Ascending aorta (tissue), 2 donors: ENCODE results near the gene MARCHF5. TPM values are rescaled to one million over a fixed set of nuclear protein-coding genes. Genes with fewer than 3 reads are reported as not detected.

Experiments used
- DNase-seq, 2 donors: peaks; one replicate each; pipeline ENCODE4 v3.0.0-alpha.2; 2019; ENCODE audit warnings: low spot score in 2 of 2
- H3K27ac ChIP-seq, 2 donors: fragments of 200-600 bp; sonication (generic); one replicate each; pipeline ENCODE4 v1.5.1; 2016 to 2017; ENCODE audit warnings: mild to moderate bottlenecking in 1 of 2
- H3K27me3 ChIP-seq: fragments of 200-600 bp; sonication (generic); one replicate; pipeline ENCODE4 v1.5.1; 2017
- H3K36me3 ChIP-seq, 2 donors: fragments of 200-600 bp; sonication (generic); one replicate each; pipeline ENCODE4 v1.5.1; 2016
- H3K4me1 ChIP-seq, 2 donors: fragments of 200-600 bp; sonication (generic); one replicate each; pipeline ENCODE4 v1.5.1; 2016 to 2017; ENCODE audit warnings: mild to moderate bottlenecking in 1 of 2
- H3K4me3 ChIP-seq, 2 donors: fragments of 200-600 bp; sonication (generic); one replicate each; pipeline ENCODE4 v1.5.1; 2016 to 2017; ENCODE audit warnings: mild to moderate bottlenecking in 1 of 2
- H3K9me3 ChIP-seq, 2 donors: fragments of 200-600 bp; sonication (generic); one replicate each; pipeline ENCODE4 v1.5.1; 2016
- intact Hi-C: fragments of 100-400 bp; cut with DNase I; formaldehyde crosslinking; loops from one replicate; pipeline ENCODE4 v1.15.1; 2023
- total RNA-seq: library from RNA; depleted of rRNA; stranded (reverse); fragments of >200 nt; gene quantifications from one replicate; pipeline ENCODE4 v1.1.0, GENCODE V29; 2016
- TF ChIP-seq, protein P1 (sequence below), 3 experiments: fragments of 200-600 bp in 2 of 3; fragments of 450-650 bp in 1 of 3; sonication (generic) in 2 of 3; IDR thresholded peaks; one replicate each; pipeline ENCODE4 v1.5.1; 2016 to 2019; ENCODE audit warnings: antibody characterized with exemption in 3 of 3, mild to moderate bottlenecking in 1 of 3, moderate library complexity in 1 of 3

MARCHF5 gene
- total RNA-seq, 1 donor from 2014 or later: 5.5 TPM

DNA sequence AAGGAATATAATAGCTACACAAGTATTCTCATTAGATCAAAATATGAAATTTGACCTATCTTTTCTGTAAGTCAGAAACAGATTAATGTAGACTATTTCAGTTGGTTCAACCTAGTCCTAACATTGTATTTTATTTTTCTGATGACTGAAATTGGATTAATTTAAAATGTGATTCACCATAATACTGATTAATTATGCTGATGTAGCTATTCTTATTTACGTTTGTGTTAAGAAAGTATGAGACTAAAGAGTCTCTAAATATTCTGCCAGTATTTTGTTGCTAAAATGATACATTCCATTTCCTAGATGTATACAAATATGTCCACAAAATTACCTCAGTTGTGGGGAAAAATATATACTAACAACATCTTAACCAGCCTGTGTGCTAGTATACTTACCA is 18.3 kb downstream of the MARCHF5 start:
- Histone ChIP-seq H3K36me3 (peaks cover 4 to 16% of the 10 kb centered on the region in 2 donors), H3K9me3 (no peaks in the 10 kb centered on the region), H3K4me3 (no peak overlapping the region), H3K27ac (no peak overlapping the region), H3K4me1 (no peaks in the 10 kb centered on the region), H3K27me3 (no peaks in the 10 kb centered on the region)
- no peak for DNase-seq
- TF ChIP-seq, protein P1, sequence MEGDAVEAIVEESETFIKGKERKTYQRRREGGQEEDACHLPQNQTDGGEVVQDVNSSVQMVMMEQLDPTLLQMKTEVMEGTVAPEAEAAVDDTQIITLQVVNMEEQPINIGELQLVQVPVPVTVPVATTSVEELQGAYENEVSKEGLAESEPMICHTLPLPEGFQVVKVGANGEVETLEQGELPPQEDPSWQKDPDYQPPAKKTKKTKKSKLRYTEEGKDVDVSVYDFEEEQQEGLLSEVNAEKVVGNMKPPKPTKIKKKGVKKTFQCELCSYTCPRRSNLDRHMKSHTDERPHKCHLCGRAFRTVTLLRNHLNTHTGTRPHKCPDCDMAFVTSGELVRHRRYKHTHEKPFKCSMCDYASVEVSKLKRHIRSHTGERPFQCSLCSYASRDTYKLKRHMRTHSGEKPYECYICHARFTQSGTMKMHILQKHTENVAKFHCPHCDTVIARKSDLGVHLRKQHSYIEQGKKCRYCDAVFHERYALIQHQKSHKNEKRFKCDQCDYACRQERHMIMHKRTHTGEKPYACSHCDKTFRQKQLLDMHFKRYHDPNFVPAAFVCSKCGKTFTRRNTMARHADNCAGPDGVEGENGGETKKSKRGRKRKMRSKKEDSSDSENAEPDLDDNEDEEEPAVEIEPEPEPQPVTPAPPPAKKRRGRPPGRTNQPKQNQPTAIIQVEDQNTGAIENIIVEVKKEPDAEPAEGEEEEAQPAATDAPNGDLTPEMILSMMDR (IDR thresholded peaks at IDR 0.05): no peak
- intact Hi-C loops: no loop called here

DNA sequence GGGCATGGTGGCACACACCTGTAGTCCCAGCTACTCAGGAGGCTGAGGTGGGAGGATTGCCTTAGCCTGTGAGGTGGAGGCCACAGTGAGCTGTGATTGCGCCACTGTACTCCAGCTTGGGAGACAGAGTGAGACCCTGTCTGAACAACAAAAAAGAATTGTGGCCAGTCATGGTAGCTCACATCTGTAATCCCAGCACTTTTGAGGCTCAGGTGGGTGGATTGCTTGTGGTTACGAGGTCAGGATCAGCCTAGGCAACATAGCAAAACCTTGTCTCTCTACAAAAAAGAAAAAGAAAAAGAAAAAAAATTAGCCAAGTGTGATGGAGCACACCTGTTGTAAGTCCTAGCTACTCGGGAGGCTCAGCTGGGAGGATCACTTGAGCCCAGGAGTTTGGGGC is 22.8 kb downstream of the MARCHF5 start:
- H3K27me3 ChIP-seq: no peaks in the 10 kb centered on the region
- H3K4me3 ChIP-seq: no peak overlapping the region
- DNase-seq: no peak
- peaks cover 9 to 29% of the 10 kb centered on the region in 2 donors for H3K36me3 ChIP-seq
- TF ChIP-seq, protein P1 (IDR thresholded peaks at IDR 0.05): no peak
- H3K9me3 ChIP-seq: no peaks in the 10 kb centered on the region
- H3K4me1 ChIP-seq: no peaks in the 10 kb centered on the region
- H3K27ac ChIP-seq: no peak overlapping the region
- intact Hi-C loops: no loop called here

DNA sequence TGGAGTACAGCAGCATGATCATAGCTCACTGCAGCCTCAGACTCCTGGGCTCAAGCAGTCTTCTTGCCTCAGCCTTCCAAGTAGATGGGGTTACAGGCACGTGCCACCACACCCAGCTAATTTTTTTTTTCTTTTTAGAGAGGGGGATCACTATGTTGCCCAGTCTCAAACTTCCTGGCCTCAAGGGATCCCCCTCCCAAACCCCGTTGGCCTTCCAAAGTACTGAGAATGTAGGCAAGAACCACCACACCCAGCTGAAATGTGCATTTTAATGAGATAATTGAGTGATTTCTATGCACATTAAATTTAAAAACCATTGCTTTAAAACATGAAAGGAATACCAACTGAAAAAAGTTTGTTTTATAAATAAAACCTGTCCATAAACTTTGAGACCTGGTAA is 25.6 kb downstream of the MARCHF5 start:
- Histone ChIP-seq H3K27me3 (no peaks in the 10 kb centered on the region), H3K4me3 (no peak overlapping the region), H3K4me1 (no peaks in the 10 kb centered on the region), H3K27ac (no peak overlapping the region), H3K9me3 (no peaks in the 10 kb centered on the region), H3K36me3 (peaks cover 9 to 27% of the 10 kb centered on the region in 2 donors)
- no peak for DNase-seq
- TF ChIP-seq, protein P1 (IDR thresholded peaks at IDR 0.05): no peak
- intact Hi-C loops: no loop called here

DNA sequence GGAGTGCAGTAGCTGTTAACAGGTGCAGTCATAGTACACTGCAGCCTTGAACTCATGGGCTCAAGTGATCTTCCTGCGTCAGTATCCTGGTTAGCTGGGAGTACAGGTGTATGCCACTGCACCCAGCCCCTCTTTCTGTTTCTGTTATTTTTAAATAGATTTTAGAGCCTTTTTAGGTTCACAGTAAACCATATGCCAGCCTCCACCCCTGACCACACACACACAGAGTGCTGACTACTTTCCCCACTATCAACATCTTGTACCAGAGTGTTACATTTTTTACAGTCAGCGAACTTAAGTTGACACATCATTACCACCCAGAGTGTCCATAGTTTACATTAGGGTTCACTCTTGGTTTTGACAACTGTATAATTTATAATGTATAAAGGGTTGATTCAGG is 32.1 kb downstream of the MARCHF5 start:
- TF ChIP-seq, protein P1 (IDR thresholded peaks at IDR 0.05): no peak
- intact Hi-C loops: no loop called here
- Histone ChIP-seq H3K9me3 (no peaks in the 10 kb centered on the region), H3K27me3 (no peaks in the 10 kb centered on the region), H3K36me3 (peaks cover 1 to 10% of the 10 kb centered on the region in 2 donors), H3K4me3 (no peak overlapping the region), H3K4me1 (no peaks in the 10 kb centered on the region), H3K27ac (no peak overlapping the region)
- no peak for DNase-seq

DNA sequence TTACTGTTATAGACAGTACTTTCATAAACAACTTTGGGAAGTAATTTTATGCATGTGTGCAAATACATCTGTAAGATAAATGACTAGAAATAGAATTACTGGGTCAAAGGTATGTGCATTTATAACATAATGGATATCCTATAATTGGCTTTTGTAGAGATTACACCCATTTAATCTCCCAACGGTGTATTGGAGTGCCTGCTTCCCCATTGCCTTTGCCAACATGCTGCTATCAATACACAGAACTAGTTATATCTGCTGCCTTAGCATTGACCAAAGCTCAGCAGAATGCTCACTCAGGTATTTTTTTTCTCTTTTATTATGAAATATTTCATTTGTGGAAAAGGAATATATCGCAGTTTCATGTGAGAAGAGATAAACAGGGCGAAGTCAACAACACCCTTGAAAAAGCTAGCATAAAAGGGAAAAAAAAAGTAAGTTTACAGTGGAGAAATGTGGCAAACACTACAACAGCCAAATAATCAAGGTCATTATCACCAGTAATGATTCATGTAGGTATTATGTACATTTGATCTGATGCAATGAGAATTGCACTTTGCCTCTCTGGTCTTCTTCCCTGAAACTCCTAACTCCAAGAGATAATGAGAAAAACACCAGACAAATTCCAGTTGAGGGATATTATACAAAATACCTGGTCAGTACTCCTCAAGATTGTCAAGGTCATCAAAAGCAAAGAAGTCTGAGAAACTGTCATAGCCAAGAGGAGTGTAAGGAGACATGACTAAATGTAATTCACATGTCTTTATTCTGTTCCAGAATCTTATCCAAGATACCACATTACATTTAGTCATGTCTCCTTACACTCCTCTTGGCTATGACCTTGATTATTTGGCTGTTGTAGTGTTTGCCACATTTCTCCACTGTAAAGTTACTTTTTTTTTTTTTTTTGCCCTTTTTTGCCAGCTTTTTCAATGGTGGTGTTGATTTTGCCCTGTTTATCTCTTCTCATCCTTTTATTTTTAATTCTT is 36.8 kb downstream of the MARCHF5 start:
- TF ChIP-seq, protein P1 (IDR thresholded peaks at IDR 0.05): no peak
- H3K4me1 ChIP-seq: no peaks in the 10 kb centered on the region

More for the DNA sequence above, 36.8 kb downstream of the MARCHF5 start:
- intact Hi-C loops: no loop called here
- no peaks in the 10 kb centered on the region for H3K36me3 ChIP-seq
- H3K4me3 ChIP-seq: no peak overlapping the region
- H3K9me3 ChIP-seq: no peaks in the 10 kb centered on the region
- DNase-seq: no peak
- no peaks in the 10 kb centered on the region for H3K27me3 ChIP-seq
- H3K27ac ChIP-seq: no peak overlapping the region
